ENCODE data around the gene BCL2.

DNA sequence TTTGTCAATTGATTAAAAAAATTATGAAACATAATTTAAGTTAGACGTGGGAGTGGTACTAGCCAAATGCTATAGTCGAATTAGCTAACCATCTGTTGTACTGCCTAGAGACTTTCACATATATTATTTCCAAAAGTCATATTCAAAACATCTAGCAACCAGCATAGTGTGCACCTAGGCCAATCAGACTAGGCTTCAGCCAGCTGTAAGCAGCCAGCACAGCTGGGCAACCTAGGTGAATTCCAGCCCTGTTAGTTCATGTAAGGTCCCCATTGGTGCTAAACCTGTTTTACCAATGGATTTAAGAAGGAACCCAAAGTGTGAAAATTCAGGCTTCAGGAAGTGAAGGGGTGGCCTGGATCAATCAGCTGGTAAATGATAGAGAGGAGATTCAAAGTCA lies 144.3 kb downstream of the BCL2 start:
- TF ChIP-seq TEAD4 (IDR thresholded peaks at IDR 0.05; ENCODE audit: borderline replicate concordance, insufficient read depth) (no peak), RFX5 (IDR thresholded peaks at IDR 0.05; ENCODE audit: low read length) (no peak), TAF1 (IDR thresholded peaks at IDR 0.05; ENCODE audit: borderline replicate concordance, low read depth, low read length) (no peak), POLR2AphosphoS5 (IDR thresholded peaks at IDR 0.05; ENCODE audit: low read depth, low read length) (no peak), TCF12 (IDR thresholded peaks at IDR 0.05) (no peak), SIN3A (IDR thresholded peaks at IDR 0.05; ENCODE audit: borderline replicate concordance, low read depth, low read length) (no peak), JUND (IDR thresholded peaks at IDR 0.05) (no peak), YY1 (IDR thresholded peaks at IDR 0.05; ENCODE audit: low read depth) (no peak), EZH2phosphoT487 (IDR thresholded peaks at IDR 0.05; ENCODE audit: borderline replicate concordance, low read depth) (no peak), NFIC (IDR thresholded peaks at IDR 0.05; ENCODE audit: borderline replicate concordance) (no peak), NRF1 (IDR thresholded peaks at IDR 0.05; ENCODE audit: low read depth, low read length) (no peak), SMC3 (IDR thresholded peaks at IDR 0.05; ENCODE audit: low read depth, low read length) (no peak)
- TF ChIP-seq, protein P1, sequence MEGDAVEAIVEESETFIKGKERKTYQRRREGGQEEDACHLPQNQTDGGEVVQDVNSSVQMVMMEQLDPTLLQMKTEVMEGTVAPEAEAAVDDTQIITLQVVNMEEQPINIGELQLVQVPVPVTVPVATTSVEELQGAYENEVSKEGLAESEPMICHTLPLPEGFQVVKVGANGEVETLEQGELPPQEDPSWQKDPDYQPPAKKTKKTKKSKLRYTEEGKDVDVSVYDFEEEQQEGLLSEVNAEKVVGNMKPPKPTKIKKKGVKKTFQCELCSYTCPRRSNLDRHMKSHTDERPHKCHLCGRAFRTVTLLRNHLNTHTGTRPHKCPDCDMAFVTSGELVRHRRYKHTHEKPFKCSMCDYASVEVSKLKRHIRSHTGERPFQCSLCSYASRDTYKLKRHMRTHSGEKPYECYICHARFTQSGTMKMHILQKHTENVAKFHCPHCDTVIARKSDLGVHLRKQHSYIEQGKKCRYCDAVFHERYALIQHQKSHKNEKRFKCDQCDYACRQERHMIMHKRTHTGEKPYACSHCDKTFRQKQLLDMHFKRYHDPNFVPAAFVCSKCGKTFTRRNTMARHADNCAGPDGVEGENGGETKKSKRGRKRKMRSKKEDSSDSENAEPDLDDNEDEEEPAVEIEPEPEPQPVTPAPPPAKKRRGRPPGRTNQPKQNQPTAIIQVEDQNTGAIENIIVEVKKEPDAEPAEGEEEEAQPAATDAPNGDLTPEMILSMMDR (IDR thresholded peaks at IDR 0.05) = no peak

All from SK-N-SH (cell line).